Activated CD4-positive, alpha-beta T cell treated with anti-CD3 and anti-CD28 coated beads, Interleukin-10, Interleukin-2, amounts not matched to agents 100 ng/mL and 50 ng/mL, durations not matched to agents 16 hours and 8 hours (primary cell): ENCODE data around the gene RND3.

Experiments used
- DNase-seq: peaks from one replicate; pipeline ENCODE4 v3.0.0-alpha.2; 2020

RND3 gene

DNA sequence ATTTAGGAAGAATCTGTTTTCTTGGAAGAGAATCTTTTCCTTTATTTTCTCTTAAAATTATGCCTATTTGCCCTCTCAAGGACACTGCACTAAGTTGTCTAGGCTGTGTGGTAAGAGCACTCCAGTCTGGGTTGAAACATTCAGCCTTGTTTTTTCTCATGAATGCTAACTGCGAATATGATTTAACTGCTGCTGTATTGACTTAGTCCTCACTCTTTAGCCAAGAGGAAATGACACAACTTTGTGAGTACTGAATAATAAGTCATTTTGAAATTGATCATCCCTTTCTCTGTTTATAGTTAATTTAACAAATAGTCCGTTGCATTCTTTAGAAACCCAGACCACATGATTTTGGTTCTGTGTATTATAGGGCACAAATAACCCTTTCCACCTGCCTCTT, 4.5 kb upstream of the RND3 start:
- no peak for DNase-seq

DNA sequence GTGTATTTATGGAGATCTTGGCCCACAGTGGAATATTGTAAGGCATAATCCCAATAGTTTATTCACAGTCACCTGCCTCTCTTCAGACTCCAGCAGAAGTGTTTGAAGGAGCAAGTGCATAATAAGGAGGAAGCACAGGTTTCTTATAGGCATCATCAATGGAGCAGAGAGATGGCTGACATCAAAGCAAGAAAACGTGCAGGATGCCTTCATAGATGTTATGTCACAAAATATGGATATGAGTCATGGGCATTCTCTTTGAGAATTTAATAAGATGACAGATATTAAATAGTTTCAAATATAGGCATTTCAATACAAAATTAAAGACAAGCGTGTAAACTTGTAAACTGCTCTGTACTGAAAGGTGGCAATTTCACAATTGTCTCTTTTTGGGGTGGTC, 4.0 kb upstream of the RND3 start:
- no peak for DNase-seq

DNA sequence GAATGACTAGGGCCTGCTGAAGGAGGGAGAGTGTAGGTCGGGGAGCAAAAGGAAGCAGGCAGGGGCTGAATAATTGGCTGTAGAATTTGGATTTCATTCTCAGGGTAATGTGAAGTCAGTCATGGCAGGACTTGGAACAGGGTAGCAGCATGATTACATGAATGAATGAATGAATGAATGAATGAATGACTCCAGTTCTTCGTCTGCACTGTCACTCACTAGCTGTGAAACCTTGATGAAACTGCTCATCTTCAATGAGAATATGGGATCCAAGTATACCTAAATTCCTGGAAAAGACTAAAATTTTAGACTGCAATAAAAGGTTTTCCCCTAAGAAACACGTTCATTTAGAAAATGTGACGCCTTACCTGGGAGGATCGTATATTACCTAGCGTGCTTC, 3.0 kb upstream of the RND3 start:
- no peak for DNase-seq

DNA sequence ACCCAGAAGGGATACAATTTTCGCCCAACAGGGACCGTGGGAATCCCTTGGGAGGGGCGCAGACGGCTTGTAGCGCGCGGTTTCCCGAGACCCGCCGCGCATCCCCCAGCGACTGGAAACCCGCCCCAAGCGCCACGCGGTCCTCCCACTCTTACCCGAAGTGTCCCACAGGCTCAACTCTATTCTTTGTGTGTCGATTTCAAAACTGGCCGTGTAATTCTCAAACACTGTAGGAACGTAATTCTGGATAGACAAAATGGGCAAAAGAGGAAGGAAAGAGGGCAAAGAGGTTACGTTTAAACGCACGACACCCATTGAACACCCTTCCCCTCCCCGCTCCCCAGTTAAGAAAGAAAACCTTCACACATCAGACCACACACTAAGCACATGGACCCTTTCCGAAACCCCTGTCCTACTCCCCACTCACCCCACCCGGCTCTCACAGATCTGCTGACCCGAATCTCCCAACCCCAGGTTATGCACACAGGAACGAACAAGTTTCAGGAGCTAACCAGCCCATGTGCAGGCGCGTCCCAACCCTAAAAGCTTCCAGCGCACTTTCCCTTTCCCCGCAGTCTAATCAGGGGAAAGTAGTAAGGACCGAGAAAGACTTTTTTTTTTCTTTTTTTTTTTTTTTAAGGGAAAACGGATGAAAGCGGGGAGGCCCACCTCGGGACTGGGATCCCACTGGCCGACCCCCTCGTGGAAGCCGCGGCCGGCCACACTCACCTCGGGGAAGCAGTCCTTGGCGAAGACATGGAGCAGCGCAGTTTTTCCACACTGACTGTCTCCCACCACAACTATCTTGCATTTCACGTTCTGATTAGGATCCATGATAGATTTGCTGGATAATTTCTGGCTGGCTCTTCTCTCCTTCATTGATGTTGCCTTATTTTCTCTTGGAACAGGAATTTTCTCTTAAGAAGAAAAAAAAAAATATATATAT, 655 bp downstream of the RND3 start:
- DNase-seq: no peak

DNA sequence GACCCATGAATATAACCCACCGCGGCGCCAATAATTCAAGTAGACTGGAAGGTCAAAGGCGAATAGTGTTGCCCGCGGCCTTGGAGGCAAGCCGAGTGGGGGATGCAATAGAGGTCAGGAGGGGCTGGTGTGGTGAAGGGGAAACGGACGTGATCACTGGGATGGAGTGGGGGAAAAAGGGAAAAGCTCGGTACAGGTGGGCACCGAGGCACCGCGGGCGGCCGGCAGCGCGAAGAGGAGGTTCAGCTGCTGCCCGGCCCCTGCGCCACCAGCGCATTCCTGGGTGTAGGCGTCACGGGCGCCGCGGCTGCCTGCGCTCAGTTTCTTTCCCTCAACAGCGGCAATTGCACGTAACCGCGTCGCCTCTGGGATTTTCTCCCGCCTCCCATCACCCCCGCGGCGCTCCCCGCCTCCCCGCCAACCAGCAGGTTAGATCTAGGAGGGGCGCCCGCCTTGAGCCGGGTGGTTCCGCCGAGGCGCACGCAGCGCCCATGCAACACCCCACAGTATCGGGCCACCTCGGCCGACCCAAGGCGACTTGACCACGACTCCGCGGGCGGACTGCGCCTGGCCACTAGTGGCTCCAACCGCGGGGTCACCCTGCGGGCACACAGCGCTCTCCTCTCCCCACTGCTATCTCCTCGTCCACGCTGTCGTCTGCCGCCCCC, 1.5 kb downstream of the RND3 start:
- DNase-seq: no peak

DNA sequence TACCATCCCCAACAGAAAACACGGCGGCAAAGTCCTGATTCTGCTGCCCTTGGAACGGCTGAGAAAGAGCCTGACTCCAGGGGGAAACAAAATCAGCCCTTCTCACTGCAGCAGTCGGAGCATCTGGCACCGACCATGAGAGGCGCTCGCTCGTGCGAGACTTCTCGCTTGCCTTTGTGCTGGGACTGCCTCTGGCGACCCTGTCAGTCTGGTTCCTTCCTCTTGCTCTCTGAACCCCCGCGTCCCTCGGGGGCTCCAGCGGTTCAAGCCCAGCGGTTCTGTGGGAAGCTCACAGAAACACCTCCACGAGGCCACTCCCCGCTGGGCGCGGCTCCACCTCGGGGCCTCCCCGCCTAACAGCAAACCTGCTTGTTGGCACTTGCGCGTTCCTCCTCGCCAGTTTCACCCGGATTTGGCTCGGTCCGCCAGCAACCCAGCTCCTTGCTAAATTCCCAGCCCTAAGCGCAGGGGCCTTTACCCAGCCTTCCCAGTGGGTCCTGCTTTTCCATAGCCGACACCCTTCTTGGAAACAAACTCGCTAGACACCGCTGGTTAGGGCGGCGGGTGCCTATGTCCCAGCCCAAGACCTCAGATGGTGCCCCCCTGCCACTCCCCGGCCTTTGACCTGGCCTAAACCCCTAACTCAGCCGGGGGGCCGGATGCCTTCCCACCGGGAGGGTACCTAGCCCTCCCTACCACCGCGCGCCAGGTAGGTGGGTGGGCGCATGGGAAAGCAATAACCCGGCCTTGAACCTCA, 2.2 kb downstream of the RND3 start:
- DNase-seq: peak; percentile 5

DNA sequence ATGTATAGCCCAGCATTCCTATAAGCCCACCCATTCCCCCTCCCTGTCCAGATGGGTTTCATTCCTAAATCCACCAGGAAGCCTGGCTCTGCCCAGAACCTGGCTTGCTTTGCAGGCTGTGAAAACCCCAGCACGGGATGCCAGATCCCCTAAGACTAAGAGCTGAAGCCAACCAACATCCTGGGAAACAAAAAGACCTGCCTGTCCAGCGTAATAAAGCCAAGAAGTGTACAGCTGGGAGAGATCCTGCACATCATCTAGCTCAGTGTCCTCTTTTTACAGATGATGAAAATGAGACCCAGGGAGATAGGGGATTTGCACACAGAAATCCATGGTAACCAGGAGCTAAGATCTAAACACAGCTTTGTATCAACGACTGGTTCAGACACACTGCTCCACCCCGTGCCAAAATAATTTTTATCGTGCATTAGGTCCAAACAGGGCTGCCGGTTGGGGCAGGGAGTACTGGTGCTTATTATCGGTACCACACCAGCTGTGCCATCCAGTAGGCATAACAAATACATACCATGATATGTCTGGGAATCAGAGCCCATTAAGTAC, 2.9 kb downstream of the RND3 start:
- no peak for DNase-seq

DNA sequence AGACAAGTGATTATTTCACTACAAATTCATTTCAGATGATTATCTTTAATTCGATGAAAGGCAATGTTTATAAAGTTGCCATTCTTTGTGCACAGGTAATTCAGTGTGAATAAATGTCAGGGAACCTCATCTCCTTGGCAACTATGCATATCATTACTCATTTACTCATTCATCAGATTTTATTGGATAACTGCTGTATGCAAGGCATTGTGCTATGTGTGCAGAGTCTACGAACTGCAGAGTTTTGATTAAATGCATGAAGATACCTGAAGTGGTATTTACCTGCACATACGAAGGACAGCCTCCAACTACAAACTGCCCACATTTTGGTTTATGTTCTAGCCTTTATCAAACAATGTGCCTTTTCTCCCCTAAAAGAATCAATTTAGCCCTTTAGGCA, 3.5 kb downstream of the RND3 start:
- no peak for DNase-seq

DNA sequence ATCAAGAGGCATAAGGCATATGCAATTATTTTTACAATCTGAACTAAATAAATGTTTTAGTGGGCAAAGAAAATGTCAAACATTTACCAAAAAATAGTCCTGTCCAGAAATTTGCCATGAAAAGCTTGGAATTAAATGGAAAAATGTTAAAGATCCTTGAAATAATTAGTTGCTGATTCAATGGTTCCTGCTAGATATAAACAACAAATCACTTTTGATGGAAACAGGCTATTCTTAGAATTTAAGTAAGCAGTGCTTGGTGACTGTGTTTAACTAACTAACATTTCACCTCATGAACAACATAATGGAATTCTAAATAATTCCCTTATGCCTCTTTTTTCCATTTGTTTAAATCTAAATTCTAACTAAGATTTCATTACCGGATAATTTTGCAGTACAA, 3.9 kb downstream of the RND3 start:
- no peak for DNase-seq

DNA sequence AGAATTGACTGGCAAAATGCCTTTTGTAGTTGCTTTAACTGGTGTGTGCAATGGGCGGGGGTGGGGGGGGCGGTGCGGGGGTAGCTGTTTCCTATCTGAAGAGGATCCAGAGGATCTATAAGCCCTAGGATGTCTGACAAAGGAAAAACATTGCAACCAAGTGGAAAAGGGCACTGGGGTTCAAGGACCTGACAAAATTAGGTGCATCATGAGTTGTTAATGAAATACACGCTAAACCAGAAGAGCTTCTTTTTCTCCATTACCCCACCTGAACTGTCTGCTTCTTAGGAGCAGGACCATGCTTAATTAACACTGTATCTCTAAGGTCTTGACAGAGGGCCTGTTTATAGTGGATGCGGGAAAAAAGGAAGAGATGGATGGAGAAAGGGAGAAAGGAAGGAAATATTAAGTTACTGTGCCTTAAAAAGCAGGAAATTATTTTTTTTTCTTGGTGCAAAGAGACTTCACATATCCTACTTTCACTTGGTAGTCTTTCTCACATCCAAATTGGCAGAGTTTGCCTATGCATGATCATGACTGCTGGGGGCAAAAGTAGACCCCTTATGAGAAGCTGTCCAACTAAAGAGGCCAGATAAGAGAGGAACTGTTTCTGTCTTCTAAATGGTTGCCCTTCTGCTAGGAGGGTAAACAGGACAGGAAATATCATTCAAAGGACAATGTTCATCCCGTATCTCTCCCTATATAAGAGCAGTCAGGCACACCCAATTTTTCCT, 4.6 kb downstream of the RND3 start:
- DNase-seq: no peak

DNA sequence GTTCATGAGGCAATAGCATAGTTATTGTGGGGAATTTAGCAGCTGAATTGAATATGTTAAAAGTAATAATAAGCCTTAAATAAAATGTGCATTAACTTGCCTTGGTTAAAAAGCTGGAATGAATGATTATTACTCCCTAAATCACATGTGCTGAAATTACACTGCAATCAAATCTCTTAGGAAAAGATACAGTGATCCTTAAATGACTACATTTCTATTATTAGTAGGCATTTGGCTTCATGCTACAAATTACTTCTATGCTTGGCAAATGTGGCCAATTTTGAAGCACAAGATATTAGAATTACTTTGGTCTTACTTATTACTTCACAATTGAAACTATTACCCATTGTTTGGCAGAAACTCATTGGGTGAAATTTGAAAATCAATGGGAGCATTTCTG, 5.4 kb downstream of the RND3 start:
- DNase-seq: no peak

DNA sequence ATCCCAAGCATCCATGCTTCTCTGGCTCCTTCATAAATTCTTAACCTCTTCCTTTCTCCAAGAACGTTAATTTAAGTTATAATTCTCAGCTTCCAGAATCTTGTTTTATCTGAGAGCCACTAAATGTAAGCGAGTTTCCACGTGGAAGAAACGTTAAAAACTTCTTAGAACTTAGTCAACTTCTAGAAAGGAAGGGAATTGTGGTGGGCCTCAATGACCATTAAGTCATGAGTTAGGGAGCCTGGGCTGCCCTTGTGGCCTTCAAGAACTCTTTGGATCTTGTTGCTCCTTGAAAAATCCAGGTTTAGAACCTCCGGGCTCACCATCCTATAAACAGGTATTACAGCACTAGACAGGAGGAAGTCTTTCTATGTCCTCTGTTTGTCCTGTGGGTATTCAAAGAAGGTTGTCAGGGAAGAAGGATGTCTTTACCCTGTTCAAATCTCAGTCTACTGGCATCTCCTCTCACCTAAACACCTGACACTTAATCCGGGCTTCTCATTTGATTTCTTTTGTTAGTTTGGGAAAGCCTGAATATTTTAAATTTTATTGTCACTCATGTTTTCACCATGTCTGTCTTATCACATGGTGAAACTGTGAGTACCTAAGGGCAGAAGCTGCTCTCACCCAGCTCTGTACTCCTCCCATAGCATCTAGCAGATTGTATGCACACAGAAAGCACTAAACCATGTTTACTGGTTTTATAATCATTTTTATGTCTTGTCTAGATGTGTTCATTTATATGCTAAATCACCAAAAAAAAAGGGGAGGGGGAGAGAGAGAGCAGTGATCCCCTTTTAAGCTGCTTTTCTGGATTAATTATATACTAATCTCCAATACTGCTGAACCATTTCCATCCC, 6.3 kb downstream of the RND3 start:
- DNase-seq: no peak

DNA sequence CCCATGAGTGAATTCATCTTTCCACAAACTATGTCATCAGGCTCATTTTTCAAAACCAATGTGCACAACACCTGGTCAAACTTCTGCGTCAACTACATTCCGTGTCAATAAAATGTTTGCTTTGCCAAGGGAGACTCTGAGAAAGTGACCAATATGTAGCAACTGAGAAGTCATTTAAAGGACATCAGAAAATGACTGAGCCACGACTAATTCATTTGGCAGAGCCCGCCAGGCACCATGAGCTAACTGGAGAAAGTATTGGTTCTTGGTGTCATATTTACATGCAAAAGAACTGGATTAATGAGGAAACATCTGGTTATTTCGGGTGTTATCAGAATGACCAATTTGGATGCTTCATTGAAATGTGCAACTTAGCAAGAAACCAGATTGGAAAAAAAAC, 7.2 kb downstream of the RND3 start:
- no peak for DNase-seq

DNA sequence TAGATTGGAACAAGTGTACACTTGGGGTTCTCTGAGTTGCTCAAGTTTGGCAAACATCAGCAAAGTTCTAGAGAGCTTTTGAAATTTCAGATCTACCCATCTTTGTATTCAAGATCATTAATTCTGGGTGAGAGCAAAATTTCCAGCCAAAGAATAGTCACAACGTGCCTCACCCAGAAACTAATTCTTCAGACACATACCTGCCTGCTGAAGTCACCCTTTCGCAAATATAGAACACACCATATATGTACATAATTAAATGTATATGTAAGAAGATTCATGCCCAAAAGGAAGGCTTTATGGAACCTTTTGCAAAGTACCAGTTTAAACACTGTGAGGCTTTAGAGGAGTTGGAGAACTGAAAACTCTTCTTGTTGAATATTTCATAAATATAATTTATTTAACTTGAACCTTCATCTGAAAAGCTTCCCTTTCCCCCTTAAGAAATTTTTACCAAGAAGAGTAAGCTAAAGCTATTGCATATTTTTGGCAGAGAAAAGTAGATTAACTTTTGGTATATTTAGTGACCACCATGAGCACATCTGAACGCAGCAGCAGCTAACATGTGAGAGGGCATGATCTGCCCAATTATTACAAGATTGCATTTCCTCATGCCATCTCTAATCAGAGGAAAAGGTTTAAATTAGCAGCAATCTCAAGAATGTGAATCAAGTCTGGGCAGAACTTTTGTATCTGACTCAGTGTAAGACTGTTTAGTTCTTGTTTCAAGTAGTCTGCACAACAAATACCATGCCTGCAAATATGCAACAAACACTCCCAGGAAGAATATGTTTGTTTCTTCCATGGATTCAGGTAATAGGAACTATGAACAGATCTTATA, 8.2 kb downstream of the RND3 start:
- no peak for DNase-seq

DNA sequence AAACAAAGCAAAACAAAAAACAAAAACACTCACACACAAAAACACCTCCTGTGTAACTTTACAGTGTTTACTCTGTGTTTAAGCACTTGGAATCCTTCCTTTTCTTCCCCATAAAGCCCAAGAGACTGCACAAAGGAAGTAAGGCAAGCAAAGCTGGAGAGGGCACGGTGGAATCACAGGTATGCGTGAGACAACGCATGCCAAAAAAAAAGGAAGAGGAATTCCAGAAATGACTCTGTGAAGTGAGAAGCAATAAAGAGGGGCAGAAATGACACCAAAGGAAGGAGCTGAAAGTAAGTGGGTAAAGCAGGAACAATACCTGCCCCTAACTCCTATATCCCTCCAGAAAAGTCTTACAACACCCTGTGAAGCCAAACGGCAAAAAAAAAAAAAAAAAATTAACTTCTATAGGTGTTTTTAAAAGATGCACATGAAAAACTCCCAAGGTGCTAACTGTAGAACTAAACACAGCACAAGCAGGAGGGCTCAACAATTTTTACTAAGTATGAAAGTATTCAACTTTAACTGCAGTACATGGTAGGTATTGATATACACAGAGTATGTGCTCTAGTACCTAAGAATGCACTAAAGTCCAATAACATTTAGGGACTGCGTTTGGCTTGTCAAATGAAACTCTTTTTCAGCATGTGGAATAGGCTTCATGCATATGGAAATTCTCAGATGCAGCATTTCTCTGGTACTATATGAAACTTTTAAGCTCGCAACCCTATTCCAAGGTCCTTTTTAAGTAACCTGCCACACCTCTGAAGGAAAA, 9.1 kb downstream of the RND3 start:
- no peak for DNase-seq

DNA sequence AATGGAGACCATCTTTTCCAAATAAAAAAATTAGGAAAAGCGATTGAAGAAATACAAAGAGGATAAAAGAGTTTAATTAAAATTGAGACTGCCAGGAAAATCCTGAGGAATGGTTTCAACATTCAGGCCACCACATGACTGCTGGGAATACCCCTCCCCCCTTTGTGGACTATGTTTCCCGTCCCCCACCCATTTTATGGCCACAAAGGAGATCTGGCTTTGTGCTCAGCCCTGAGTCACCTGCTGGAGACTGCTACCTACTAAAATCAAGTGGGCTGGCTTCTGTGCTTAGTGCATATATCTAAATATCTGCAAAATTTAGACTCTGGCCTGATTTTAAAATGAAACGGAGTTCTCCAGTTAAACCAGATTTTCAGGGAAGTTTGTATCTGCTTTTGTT, 10.1 kb downstream of the RND3 start:
- DNase-seq: no peak

DNA sequence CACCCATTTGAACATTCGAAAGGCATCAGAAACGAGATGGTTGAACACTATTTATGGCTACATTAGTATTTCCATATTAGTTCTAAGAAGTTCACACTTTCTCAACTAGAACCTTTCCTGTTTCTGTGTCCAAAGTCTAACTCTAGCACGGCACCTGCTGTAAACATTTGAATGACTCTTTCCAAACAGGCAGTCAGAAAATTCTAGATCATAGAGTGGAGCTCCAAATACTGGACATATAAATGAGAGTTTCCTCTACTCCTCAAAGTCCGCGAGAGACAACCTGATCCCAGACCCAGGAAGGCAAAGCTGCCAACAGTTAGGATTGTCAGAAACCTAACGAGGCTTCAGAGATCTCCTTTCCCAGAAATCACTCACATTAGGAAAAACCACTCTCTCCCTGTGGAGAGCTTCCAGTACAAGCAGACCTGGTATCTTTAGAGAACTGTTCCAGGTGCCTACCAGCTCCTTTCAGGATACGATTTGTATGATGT, 10.6 kb downstream of the RND3 start:
- no peak for DNase-seq

DNA sequence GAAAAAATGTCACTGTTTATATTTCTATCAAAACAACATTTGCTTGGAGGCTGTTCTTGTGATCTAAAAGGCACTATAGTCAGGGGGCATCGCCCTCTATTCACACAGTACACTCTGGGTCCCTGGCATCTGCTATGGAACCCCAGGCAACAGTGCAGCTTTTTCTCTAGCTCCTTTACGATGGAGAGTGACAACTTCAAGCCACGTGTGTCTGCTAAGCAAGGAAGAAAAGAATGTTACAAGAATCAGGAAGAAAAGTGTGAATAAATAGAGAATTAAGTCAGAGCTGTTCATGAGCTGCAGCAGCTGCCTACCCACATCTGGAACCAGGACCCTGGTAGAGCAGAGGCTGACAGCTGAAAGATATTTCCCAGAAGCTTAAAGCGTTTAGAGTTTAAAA, 11.2 kb downstream of the RND3 start:
- no peak for DNase-seq

DNA sequence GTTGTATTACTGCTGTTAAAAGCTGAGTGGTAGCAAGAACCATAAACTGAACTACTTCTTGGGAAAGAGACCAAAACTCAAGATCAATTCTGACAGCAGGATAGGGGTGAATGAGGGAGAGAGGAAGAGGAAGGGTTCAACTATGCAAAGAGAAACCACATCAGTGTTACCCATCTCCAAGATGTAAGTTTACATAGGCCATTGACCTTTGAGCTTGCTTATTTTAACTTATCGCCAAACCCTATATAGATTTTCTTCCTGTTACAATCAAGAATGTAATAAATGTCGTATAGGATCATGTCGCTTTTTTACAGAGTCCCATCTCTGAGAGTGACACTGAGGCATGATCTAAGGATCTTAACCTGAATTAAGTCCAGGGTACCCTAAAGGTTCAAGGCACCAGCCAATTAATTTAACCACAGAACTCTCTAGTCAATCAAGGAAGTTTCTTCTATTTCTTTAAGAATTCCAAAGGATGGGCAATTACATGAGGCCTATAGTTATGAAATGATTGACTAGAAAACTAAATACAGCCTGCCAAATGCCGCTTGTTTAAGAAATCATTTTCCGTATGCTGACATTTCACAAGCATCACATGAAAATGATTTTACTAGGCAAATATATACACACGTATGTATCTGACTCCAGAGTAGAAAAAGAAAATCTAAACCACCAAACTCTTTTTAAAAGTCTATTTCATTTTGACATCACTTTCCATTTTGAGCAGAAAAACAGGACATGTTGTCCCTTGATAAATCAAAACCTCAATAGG, 11.8 kb downstream of the RND3 start:
- no peak for DNase-seq
